Nephron (organoid): ENCODE measurements around the gene SMIM13.

Experiments
- H3K27ac Mint-ChIP-seq, 3 experiments: 2 replicates each; pipeline ENCODE4 v1.8.0; 2020; ENCODE audit warnings: mixed read lengths in 3 of 3, mild to moderate bottlenecking in 2 of 3, moderate library complexity in 1 of 3
- H3K27me3 Mint-ChIP-seq: 2 replicates; pipeline ENCODE4 v1.8.0; 2021; ENCODE audit warnings: low read depth, mild to moderate bottlenecking, moderate library complexity, mixed read lengths
- H3K36me3 Mint-ChIP-seq: 2 replicates; pipeline ENCODE4 v1.8.0; 2020; ENCODE audit warnings: low read depth, mixed read lengths
- H3K4me1 Mint-ChIP-seq: 2 replicates; pipeline ENCODE4 v1.8.0; 2020; ENCODE audit warnings: mixed read lengths
- H3K4me3 Mint-ChIP-seq, 3 experiments: 2 replicates each; pipeline ENCODE4 v1.8.0; 2020; ENCODE audit warnings: mild to moderate bottlenecking in 3 of 3, mixed read lengths in 3 of 3, moderate library complexity in 2 of 3
- H3K9me3 Mint-ChIP-seq: 2 replicates; pipeline ENCODE4 v1.8.0; 2020; ENCODE audit warnings: mixed read lengths
- TF ChIP-seq, protein P1 (sequence below), 3 experiments: fragments of 200-600 bp; sonication (generic); IDR thresholded peaks; one replicate each; pipeline ENCODE4 v1.5.0; 2021; ENCODE audit warnings: antibody characterized with exemption in 3 of 3; ENCODE audit not compliant: unreplicated experiment in 3 of 3

SMIM13 gene

DNA sequence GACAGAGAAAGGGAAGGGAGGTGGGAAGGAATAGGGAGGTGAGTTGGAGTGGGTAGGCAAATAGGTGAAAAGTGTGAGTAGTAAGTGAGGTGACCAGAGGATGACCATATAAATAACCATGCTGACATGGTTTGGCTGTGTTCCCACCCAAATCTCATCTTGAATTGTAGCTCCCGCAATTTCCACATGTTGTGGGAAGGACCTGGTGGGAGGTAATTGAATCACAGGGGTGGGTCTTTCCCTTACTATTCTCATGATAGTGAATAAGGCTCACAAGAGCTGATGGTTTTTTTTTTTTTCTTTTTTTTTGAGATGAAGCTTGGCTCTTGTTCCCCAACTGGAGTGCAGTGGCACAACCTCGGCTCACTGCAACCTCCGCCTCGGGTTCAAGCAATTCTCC lies 21.5 kb upstream of the SMIM13 start:
- H3K27ac Mint-ChIP-seq: no peak overlapping the region
- TF ChIP-seq, protein P1, sequence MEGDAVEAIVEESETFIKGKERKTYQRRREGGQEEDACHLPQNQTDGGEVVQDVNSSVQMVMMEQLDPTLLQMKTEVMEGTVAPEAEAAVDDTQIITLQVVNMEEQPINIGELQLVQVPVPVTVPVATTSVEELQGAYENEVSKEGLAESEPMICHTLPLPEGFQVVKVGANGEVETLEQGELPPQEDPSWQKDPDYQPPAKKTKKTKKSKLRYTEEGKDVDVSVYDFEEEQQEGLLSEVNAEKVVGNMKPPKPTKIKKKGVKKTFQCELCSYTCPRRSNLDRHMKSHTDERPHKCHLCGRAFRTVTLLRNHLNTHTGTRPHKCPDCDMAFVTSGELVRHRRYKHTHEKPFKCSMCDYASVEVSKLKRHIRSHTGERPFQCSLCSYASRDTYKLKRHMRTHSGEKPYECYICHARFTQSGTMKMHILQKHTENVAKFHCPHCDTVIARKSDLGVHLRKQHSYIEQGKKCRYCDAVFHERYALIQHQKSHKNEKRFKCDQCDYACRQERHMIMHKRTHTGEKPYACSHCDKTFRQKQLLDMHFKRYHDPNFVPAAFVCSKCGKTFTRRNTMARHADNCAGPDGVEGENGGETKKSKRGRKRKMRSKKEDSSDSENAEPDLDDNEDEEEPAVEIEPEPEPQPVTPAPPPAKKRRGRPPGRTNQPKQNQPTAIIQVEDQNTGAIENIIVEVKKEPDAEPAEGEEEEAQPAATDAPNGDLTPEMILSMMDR (IDR thresholded peaks at IDR 0.05; ENCODE audit: unreplicated experiment in 3 of 3): no peak
- H3K9me3 Mint-ChIP-seq: no peaks in the 10 kb centered on the region
- no peaks in the 10 kb centered on the region for H3K27me3 Mint-ChIP-seq
- H3K4me1 Mint-ChIP-seq: no peaks in the 10 kb centered on the region
- H3K36me3 Mint-ChIP-seq: no peaks in the 10 kb centered on the region
- no peak overlapping the region for H3K4me3 Mint-ChIP-seq

DNA sequence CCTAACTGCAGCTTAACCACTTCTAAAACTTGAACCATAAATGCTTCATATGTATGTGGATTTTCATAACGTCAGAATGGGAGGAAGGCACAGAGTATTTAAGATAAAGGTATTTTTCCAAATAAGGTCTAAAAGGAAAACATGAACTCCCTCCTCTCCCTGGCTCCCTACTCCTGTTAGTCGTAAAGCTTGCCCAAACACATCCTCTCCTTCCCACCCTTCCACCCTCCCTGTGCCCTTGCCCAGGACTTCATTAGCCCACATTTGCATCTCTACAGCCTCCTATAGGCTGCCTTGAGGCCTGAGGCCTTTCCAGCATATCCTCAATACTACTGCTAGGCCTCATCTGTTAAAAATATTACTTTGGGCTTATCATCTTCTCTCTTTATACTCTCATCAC lies 17.1 kb upstream of the SMIM13 start:
- Mint-ChIP-seq H3K27ac (no peak overlapping the region), H3K36me3 (no peaks in the 10 kb centered on the region), H3K4me1 (no peaks in the 10 kb centered on the region), H3K4me3 (no peak overlapping the region), H3K27me3 (no peaks in the 10 kb centered on the region), H3K9me3 (no peaks in the 10 kb centered on the region)
- TF ChIP-seq, protein P1 (IDR thresholded peaks at IDR 0.05; ENCODE audit: unreplicated experiment in 3 of 3): no peak

DNA sequence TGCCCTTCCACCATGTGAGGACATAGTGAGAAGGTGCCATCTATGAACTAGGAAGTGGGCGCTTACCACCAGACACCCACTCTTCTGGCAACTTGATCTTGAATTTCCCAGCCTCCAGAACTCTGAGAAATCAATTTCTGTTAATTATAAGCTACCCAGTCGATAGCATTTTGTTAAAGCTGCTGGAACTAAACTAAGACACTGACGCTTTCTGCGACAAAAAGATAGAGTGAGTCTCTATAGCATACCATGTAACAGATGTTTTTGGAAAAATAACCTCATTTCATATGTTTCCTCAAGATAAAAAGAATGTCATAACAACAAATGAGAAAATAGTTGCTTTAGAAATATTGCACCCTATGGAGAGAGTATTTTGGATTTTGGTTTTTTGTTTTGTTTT lies 15.4 kb upstream of the SMIM13 start:
- Mint-ChIP-seq H3K4me3 (no peak overlapping the region), H3K27me3 (no peaks in the 10 kb centered on the region), H3K36me3 (no peaks in the 10 kb centered on the region), H3K9me3 (no peaks in the 10 kb centered on the region), H3K27ac (no peak overlapping the region), H3K4me1 (no peaks in the 10 kb centered on the region)
- TF ChIP-seq, protein P1 (IDR thresholded peaks at IDR 0.05; ENCODE audit: unreplicated experiment in 3 of 3): no peak

DNA sequence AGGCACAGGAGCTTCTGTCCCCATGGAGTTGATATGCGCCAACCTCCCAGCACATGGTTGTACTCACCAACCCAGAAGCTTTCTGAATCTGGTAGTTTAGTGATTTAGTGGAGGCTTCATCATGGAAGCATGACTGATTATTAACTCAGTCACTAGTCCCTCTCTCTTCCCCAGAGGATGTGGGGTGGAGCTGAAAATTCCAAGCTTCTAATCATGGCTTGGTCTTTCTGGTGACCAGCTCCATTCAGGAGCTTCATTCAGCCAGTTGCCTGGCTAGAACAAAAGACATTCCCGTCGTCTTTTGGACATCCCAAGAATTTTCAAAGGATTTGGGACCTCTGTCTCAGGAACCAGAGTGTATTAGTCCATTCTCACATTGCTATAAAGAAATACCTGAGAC lies 13.3 kb upstream of the SMIM13 start:
- Mint-ChIP-seq H3K4me1 (no peaks in the 10 kb centered on the region), H3K27me3 (no peaks in the 10 kb centered on the region), H3K9me3 (no peaks in the 10 kb centered on the region), H3K36me3 (no peaks in the 10 kb centered on the region), H3K4me3 (no peak overlapping the region), H3K27ac (no peak overlapping the region)
- TF ChIP-seq, protein P1 (IDR thresholded peaks at IDR 0.05; ENCODE audit: unreplicated experiment in 3 of 3): no peak

DNA sequence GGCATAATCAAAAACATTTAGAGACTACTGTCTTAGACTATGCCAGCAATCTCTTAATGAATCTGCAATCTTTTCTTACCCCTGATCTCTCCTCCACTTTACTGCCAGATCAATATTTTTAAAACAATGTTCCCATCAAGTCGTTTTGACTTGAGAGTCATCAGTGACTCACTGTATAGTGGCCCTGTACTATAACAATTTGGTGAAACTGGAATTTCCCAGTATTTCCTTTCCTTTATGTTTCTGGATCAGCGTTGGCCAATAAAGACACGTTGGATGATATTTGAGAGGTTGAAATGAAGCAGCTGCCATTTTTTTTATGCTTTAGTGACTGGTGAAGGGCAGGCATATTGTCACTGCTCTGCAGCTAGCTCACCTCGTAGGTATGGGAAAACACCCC lies 10.1 kb upstream of the SMIM13 start:
- TF ChIP-seq, protein P1 (IDR thresholded peaks at IDR 0.05; ENCODE audit: unreplicated experiment in 3 of 3): no peak
- Mint-ChIP-seq H3K27ac (no peak overlapping the region), H3K4me1 (no peaks in the 10 kb centered on the region), H3K9me3 (no peaks in the 10 kb centered on the region), H3K4me3 (no peak overlapping the region), H3K27me3 (no peaks in the 10 kb centered on the region), H3K36me3 (no peaks in the 10 kb centered on the region)

DNA sequence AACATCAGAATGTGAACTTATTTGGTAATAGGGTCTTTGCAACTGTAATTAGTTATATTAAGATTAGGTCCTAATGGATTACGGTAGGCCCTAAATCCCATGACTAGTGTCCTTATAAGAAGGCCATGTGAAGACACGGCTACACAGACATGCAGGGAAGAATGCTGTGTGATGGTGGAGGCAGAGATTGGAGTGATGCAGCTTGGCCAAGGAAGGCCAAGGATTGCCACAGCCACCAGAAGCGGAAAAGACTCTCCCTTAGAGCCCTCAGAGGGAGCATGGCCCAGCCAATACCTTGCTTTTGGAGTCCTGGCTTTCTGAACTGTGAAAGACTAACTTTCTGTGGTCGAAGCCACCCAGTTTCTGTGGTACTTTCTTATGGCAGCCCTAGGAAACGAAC lies 9.7 kb upstream of the SMIM13 start:
- Mint-ChIP-seq H3K36me3 (no peaks in the 10 kb centered on the region), H3K4me1 (no peaks in the 10 kb centered on the region), H3K27me3 (no peaks in the 10 kb centered on the region), H3K27ac (no peak overlapping the region), H3K9me3 (no peaks in the 10 kb centered on the region), H3K4me3 (no peak overlapping the region)
- TF ChIP-seq, protein P1 (IDR thresholded peaks at IDR 0.05; ENCODE audit: unreplicated experiment in 3 of 3): no peak
